Glutamatergic neuron (in vitro differentiated cells): Measurements from ENCODE around the gene ROR2. TPM values are rescaled to one million over a fixed set of nuclear protein-coding genes. Genes with fewer than 3 reads are reported as not detected.

Experiments
- DNase-seq: peaks from one replicate; pipeline ENCODE4 v3.0.0; 2022
- H3K27ac Mint-ChIP-seq: one replicate; pipeline ENCODE4 v1.8.0; 2020; ENCODE audit warnings: mild to moderate bottlenecking, mixed read lengths, inconsistent platforms; ENCODE audit not compliant: unreplicated experiment
- H3K27me3 Mint-ChIP-seq: one replicate; pipeline ENCODE4 v1.8.0; 2020; ENCODE audit warnings: mild to moderate bottlenecking, moderate library complexity, mixed read lengths, inconsistent platforms; ENCODE audit not compliant: unreplicated experiment
- H3K36me3 Mint-ChIP-seq: one replicate; pipeline ENCODE4 v1.8.0; 2020; ENCODE audit warnings: mild to moderate bottlenecking, mixed read lengths, inconsistent platforms; ENCODE audit not compliant: unreplicated experiment
- H3K4me1 Mint-ChIP-seq: one replicate; pipeline ENCODE4 v1.8.0; 2020; ENCODE audit warnings: mild to moderate bottlenecking, low read depth, mixed read lengths, inconsistent platforms; ENCODE audit not compliant: unreplicated experiment
- H3K4me3 Mint-ChIP-seq: one replicate; pipeline ENCODE4 v1.8.0; 2020; ENCODE audit warnings: mild to moderate bottlenecking, mixed read lengths, inconsistent platforms; ENCODE audit not compliant: unreplicated experiment
- H3K9me3 Mint-ChIP-seq: one replicate; pipeline ENCODE4 v1.8.0; 2020; ENCODE audit warnings: mild to moderate bottlenecking, moderate library complexity, mixed read lengths, inconsistent platforms; ENCODE audit not compliant: unreplicated experiment
- CTCF ChIP-seq: fragments of 200-600 bp; sonication (generic); IDR thresholded peaks from one replicate; pipeline ENCODE4 v1.5.0; 2021; ENCODE audit not compliant: partially characterized antibody, unreplicated experiment
- total RNA-seq: library from RNA; stranded (reverse); fragmentation: NEBNext Ultra II Directional; extraction: Animal tissue kit (Norgen Biotek cat#: 25700); gene quantifications from one replicate; pipeline ENCODE4 v1.2.1, GENCODE V29; 2021; ENCODE audit not compliant: unreplicated experiment

Gene ROR2
- total RNA-seq, 1 donor from 2014 or later = 51.1 TPM

DNA sequence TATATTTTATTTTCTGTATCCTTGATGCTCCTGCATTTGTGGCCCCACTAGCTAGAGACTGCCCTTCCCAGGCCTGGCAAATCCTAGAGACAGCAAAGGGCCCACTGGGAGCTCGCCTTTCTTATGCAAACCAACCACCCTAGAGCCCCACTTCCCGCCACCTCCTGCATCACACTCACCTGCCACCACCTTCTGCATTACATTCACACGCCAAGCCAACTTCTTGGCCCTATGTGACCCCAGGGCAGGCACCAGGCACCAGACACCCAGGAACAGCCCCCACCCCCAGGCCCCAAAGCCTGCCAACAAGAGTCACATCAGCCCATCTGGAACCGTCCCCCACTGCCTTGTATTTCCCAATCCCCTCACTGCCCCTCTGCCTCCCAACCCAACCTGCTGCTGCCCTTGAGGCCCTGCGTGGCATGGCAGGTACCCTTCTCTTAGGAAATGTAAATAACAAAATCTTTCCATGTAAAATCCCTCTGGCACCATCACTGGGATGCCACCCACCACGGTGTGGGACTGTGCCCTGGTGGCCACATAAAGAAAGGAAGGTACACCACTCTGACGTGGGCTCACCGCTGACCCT is 22.0 kb downstream of the ROR2 start:
- no peak for TF ChIP-seq CTCF
- peaks cover 22% of the 10 kb centered on the region for H3K9me3 Mint-ChIP-seq
- H3K36me3 Mint-ChIP-seq = peaks cover 39% of the 10 kb centered on the region
- H3K27ac Mint-ChIP-seq = no peak overlapping the region
- DNase-seq = no peak
- H3K4me3 Mint-ChIP-seq = no peak overlapping the region
- H3K4me1 Mint-ChIP-seq = peaks cover 2% of the 10 kb centered on the region
- peaks cover 7% of the 10 kb centered on the region for H3K27me3 Mint-ChIP-seq

GRCh38 chr9:91924090-91924489 is 25.9 kb downstream of the ROR2 start:
- Mint-ChIP-seq H3K4me1 (peaks cover 16% of the 10 kb centered on the region), H3K9me3 (peaks cover 10% of the 10 kb centered on the region), H3K36me3 (peaks cover 23% of the 10 kb centered on the region), H3K4me3 (no peak overlapping the region), H3K27ac (peak overlapping the region; percentile 69), H3K27me3 (peaks cover 13% of the 10 kb centered on the region)
- TF ChIP-seq CTCF = no peak
- DNase-seq = no peak

DNA sequence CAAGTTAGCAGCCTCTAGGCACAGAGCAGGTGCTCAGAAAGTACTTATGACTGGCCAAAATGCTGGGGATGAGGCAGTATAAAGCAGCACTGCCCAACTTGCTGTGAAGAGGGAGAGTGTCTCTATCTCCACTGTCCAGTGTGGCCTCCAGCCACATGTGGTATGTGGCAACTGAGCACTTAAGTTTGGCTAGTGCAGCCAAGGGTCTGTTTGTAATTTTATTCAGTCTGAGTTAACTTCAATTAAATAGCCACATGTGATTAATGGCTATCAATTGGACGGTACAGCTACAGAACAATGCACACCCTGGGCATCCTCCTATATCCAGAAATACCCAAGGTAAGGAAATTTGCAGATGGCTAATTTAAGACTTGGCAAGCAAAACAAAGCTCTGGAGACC is 26.9 kb downstream of the ROR2 start:
- DNase-seq = no peak
- H3K4me3 Mint-ChIP-seq = peak overlapping the region; percentile 3
- TF ChIP-seq CTCF = no peak
- H3K36me3 Mint-ChIP-seq = peaks cover 14% of the 10 kb centered on the region
- peaks cover 21% of the 10 kb centered on the region for H3K4me1 Mint-ChIP-seq
- peaks cover 10% of the 10 kb centered on the region for H3K9me3 Mint-ChIP-seq
- H3K27ac Mint-ChIP-seq = no peak overlapping the region
- peaks cover 13% of the 10 kb centered on the region for H3K27me3 Mint-ChIP-seq

GRCh38 chr9:91921371-91921770 is 28.7 kb downstream of the ROR2 start:
- Mint-ChIP-seq H3K36me3 (peaks cover 7% of the 10 kb centered on the region), H3K4me1 (peaks cover 26% of the 10 kb centered on the region), H3K27me3 (peaks cover 9% of the 10 kb centered on the region), H3K27ac (no peak overlapping the region), H3K9me3 (peaks cover 10% of the 10 kb centered on the region), H3K4me3 (no peak overlapping the region)
- no peak for DNase-seq
- TF ChIP-seq CTCF = no peak

- H3K27me3 Mint-ChIP-seq = peaks cover 9% of the 10 kb centered on the region
- no peak overlapping the region for H3K27ac Mint-ChIP-seq
- H3K4me1 Mint-ChIP-seq = peaks cover 26% of the 10 kb centered on the region
- peaks cover 10% of the 10 kb centered on the region for H3K9me3 Mint-ChIP-seq
- no peak for DNase-seq
- H3K36me3 Mint-ChIP-seq = peaks cover 7% of the 10 kb centered on the region
- no peak overlapping the region for H3K4me3 Mint-ChIP-seq
- no peak for TF ChIP-seq CTCF
Measured at GRCh38 chr9:91920630-91921350, 29.2 kb downstream of the ROR2 start.
